ENCODE measurements around the gene TINAGL1.

Gene TINAGL1

DNA sequence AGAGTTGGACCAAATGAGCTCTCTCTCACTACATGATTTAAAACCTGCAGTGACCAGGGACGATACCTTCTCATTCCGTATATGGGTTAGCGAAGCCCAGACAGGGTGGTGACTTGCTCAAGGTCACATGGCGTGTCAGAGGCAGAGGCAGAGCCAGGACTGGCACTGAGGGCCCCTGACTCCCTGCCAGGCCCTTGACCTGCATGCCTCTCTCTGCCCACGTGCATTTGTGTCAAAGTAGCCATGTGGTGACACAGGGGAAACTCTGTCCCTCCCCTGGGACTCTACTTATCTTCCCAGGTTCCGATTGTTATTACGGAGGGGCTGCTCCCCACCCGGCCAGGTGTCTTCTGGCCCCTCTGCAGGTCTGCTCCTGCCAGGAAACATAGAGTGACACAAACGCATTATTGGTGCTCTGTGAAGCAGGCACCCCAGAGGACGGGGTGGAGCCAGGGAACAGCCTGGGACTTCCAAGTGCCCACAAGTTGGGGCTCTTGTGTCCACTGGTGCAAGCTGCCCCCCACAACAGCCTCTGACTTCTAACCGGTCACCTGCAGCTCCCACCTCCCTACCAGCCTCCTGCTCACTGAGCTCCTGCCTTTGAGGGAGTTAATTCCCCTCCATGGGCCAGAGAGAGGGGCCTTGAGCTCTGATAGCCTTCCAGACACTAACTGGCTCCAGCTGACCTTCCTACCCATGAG, 7.3 kb upstream of the TINAGL1 start:
- no peak for DNase-seq (ENCODE audit: low read depth in 3 of 3)

- DNase-seq (ENCODE audit: low read depth in 3 of 3): no peak
Measured at GRCh38 chr1:31569596-31570173, 6.6 kb upstream of the TINAGL1 start.

DNA sequence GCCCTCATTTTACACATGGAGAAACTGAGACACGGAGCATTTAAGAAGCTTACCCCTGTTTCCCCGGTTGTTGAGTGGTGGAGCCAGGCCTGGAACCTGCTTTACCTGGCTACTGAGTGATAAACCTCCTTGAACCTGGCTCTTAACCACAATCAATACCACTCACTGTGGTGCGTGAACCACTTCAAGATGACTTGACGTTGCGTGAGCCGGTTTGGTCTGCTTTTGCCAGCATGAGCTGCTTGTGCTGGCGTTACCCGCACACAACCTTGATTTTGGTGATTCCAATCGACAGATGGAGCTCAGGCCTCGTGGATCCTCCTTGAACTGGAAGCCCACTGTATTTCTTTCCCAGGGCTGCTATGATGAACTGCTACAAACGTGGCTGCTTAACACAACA, 6.1 kb upstream of the TINAGL1 start:
- DNase-seq (ENCODE audit: low read depth in 3 of 3): no peak

- DNase-seq (ENCODE audit: low read depth in 3 of 3): no peak
Measured at GRCh38 chr1:31570906-31571305, 5.4 kb upstream of the TINAGL1 start.

- DNase-seq (ENCODE audit: low read depth in 3 of 3): no peak
Measured at GRCh38 chr1:31571340-31572295, 4.7 kb upstream of the TINAGL1 start.

DNA sequence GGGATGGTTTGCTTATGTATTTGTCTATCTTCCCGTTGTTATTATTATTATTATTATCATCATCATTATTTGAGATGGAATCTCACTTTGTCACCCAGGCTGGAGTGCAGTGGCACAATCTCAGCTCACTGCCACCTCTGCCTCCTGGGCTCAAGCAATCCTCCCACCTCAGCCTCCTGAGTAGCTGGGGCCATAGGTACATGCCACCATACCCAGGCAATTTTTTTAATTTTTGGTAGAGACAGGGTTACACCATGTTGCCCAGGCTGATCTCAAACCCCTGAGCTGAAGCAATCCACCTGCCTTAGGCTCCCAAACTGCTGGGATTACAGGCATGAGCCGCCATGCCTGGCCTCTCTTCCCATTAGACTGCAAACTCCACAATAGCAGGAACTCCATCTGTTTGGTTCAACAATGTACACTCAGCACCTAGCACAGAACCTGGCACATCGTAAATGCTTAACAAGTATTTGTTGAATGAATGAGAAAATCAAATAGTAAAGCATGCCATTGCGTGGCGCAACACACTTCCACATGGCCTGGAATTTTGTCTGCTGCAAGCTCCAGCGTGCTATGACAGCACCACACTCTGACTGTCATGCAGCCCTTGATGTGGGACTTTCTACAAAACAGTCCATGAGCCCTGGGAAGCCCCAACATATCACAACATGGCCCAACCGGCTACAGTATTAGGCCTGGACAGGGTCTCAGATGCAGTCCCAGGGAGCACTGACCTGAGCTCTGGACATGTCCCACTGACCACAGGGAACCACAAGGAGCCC, 3.8 kb upstream of the TINAGL1 start:
- no peak for DNase-seq (ENCODE audit: low read depth in 3 of 3)

- no peak for DNase-seq (ENCODE audit: low read depth in 3 of 3)
Measured at GRCh38 chr1:31573261-31573660, 3.1 kb upstream of the TINAGL1 start.

DNA sequence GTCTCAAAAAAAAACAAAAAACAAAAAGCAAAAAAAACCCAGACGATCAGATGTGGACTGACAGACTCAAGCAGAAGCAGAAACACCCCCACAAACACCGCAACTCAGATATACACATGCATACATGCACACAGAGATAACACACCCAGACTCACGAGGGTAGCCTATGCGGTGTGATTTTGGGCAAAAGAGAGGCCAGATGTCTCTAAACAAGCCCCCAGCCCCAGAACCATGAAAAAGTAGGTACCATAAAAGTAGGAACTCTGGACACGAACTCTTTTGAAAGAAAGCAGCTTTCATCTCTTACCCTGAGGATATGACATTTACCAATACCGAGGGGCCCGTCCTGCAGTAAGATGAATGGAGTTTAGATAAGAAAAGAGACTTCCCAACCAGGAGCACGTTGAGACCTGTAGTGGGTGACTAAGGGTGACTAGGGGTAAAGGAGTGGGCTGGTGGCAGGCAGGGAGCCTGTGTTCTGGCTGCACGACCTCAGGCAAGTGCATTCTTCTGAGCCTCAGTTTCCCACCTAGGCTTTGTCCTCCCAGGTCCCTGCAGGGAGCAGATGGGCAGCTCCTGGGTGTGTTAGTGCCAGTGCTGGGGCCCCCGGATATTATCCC, 1.5 kb upstream of the TINAGL1 start:
- no peak for DNase-seq (ENCODE audit: low read depth in 3 of 3)

- DNase-seq (ENCODE audit: low read depth in 3 of 3): no peak
Measured at GRCh38 chr1:31575369-31576140, 760 bp upstream of the TINAGL1 start.

DNA sequence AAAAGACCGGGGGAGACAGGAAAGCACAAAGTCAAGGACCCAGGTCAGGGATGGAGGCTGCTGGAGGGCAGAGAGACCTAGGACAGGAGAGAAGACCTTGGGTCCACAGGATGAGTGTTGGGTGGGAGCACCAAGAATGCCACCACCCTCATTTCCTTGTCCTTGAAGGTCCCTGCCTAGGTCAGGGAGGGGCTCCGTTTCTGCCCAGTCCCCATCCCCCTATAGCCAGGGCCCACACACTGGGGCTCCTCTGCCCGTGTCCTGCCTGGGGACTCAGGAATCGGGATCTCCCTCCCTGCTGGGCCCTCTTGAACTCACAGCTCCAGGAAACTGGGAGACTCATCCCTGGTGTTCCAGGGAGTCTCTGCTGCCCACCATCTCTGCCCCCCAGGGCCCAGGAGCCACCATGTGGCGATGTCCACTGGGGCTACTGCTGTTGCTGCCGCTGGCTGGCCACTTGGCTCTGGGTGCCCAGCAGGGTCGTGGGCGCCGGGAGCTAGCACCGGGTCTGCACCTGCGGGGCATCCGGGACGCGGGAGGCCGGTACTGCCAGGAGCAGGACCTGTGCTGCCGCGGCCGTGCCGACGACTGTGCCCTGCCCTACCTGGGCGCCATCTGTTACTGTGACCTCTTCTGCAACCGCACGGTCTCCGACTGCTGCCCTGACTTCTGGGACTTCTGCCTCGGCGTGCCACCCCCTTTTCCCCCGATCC, 584 bp downstream of the TINAGL1 start:
- no peak for DNase-seq (ENCODE audit: low read depth in 3 of 3)

- DNase-seq (ENCODE audit: low read depth in 3 of 3): no peak
Measured at GRCh38 chr1:31577515-31578192, 1.3 kb downstream of the TINAGL1 start.

- no peak for DNase-seq (ENCODE audit: low read depth in 3 of 3)
Measured at GRCh38 chr1:31579374-31579773, 3.1 kb downstream of the TINAGL1 start.

- no peak for DNase-seq (ENCODE audit: low read depth in 3 of 3)
Measured at GRCh38 chr1:31580513-31580870, 4.2 kb downstream of the TINAGL1 start.

- DNase-seq (ENCODE audit: low read depth in 3 of 3): no peak
Measured at GRCh38 chr1:31580891-31581603, 4.7 kb downstream of the TINAGL1 start.

DNA sequence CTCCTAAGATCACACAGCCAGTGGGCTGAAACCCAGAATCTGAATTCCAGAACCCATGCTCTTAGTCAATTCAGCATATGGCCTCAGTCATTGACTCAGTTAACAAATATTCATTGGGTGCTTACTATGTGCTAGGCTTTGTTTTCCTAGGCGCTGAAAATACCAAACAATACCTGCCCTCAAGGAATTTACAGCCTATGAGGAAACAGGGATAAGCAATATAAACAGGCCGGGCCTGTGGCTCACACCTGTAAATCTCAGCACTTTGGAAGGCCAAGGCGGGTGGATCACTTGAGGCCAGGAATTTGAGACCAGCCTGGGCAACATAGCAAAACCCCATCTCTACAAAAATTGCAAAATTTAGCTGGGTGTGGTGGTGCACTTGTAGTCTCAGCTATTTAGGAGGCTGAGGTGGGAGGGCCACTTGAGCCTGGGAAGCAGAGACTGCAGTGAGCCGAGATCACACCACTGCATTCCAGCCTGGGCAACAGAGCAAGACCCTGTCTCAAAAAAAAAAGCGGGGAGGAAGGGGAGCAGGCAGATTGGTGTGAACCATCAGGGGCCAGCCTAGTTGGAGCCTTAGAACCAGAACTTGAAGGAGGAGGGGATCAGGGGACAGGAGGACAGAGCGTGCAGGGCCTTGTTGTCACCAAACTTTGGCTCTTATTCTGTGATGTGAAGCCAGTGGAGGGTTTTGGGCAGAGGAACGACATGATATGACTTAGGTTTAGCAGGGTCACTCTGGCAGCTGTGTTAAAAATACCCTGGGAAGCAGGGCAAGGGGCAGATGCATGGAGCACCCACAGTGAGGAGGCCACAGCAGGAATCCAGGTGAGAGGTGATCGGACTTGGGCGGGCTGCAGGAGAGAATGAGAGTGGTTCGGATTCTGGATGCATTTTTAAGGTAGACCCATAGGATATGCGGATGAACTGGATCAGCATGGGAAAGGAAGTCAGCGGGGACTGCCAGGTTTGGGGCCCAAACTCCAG, 5.8 kb downstream of the TINAGL1 start:
- DNase-seq (ENCODE audit: low read depth in 3 of 3): no peak

DNA sequence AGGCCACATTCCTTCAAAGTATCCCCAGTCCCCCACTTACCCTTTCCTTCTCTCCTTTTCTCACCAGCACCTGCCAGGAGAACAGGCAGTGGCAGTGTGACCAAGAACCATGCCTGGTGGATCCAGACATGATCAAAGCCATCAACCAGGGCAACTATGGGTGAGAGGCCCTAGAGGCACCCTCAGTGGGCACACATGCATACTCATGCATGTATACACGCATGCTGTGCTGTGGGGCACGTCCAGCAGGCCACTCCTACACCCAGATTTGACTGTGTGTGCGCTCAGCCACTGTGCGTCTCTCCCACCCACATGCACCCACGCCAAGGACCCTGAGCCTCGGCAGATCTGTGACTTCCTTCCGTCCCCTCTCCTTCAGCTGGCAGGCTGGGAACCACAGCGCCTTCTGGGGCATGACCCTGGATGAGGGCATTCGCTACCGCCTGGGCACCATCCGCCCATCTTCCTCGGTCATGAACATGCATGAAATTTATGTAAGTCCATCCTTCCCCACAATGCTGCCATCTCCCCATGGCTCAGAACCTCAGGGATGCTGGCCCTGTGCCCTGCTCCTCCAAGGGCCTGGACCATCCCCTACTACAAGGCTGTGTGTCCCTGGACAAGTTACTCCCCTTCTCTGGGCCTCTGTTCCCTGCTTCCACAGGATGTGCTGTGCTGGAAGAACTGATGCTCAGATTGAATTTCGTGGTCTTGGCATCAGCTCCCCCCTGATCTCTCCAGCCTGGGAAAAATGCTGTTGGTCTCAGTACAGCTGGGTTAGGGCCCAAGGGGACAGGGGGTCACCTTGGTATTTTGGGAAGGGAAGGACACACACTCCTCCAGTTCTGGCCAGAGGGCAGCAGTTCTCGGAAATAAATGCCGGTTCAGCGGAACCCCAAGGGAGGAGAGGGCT, 7.0 kb downstream of the TINAGL1 start:
- no peak for DNase-seq (ENCODE audit: low read depth in 3 of 3)

All from stimulated activated CD4-positive, alpha-beta T cell treated with anti-CD3 and anti-CD28 coated beads, TNF-alpha, amount 100 ng/mL, for 48 hours (primary cell).